Activated effector memory CD4-positive, alpha-beta T cell treated with anti-CD3 and anti-CD28 coated beads, Interleukin-2, amount 50 U/mL, for 16 hours (primary cell): ENCODE results near the gene CIAO3.

ENCODE experiments used
- DNase-seq: peaks from one replicate; pipeline ENCODE4 v3.0.0-alpha.2; 2020

CIAO3 gene

GRCh38 chr16:687499-687898 lies 53.3 kb downstream of the CIAO3 start:
- no peak for DNase-seq

- DNase-seq, result no peak
Measured at GRCh38 chr16:686459-687260, 54.1 kb downstream of the CIAO3 start.

DNA sequence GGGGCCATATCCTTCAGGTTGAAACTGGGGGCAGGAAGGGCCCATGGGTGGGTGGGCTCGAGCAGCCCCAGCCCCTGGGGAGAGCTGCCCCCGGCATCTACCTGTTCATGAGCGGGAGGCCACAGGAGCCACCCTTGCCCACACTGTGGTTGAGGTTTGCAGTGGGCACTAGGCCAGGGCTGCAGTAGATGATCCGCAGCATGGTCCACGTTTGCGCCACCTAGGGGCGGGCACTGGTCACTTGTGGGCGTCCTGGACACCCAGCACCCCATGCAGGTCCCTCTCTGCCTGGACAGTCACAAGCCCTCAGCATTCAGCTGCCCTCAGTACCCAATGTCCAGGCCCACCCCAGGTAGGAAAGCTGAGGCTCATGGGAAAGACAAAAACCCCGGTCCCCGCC lies 54.8 kb downstream of the CIAO3 start:
- no peak for DNase-seq

DNA sequence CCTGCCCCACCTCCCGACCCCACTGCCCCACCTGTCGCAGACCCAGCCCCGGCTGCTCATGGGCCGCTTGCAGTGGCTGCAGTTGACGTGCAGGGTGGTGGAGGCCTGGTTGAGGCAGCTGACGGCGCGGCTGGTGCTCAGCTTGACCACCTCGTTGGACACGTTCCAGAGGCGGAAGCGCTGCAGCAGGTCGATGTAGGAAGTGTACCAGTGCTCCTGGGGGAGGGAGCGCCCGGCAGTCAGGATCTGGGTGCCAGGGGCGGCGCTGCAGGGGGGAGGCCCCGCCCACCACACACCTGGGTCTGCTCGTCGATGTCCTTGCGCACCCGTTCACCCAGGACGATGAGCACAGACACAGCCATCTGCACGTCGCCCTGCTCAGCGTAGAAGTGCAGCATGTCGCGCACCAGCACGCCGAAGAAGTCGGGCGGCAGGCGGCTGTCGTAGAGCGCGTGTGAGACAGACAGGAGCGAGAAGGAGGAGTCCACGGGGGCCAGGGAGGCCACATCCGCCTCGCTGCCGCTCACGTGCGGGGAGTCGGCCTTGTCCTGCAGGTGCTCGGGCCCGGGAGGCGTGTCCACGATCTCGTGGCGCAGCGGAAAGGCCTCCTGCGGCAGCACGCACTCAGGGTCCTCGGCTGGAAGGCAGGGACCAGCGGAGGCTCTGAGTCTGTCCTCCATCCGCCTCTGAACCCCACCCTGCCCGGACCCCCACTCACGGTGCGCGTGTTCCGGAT lies 55.7 kb downstream of the CIAO3 start:
- DNase-seq, result no peak

DNA sequence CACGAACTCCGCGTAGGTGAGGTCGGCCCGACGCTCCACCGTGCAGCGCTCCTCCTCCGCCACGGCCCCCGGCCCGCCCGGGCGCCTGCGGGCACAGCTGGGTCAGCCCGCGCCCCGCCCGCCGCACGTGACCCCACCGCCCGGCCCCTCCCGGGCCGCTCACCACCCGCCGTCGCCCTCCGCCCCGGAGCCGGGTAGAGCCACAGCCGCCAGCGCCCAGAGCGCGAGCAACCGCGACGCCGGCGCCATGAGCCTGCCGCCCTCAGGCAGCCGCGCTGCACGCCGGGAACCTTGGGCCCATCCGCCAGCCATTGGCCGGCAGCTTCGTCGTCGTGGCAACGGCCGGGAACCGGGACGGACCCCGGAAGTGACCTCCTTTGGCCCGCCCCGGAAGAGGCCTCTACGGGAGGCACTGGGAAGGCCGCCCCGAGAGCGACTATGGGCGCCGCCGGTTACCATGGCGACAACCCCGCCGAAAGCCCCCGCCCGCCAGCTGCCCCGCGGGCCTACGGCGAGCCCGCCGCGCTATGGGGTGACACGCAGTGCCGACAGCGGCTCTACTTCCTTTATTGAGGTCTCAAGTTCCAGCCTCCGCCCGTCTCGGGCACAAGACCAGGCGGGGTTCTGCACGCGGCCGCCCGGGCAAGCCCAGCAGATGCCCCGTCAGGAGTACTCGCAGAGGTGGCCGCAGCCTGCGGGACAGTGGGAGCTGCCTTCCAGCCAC lies 56.6 kb downstream of the CIAO3 start, which contains the start of gene JMJD8:
JMJD8 (minus strand) TSS at position 264 of the 724 bp plus-strand sequence; CDS start at position 249, 15 bp downstream.
- peak; percentile 99 for DNase-seq

GRCh38 chr16:683396-684070 lies 57.3 kb downstream of the CIAO3 start:
- DNase-seq, result no peak

DNA sequence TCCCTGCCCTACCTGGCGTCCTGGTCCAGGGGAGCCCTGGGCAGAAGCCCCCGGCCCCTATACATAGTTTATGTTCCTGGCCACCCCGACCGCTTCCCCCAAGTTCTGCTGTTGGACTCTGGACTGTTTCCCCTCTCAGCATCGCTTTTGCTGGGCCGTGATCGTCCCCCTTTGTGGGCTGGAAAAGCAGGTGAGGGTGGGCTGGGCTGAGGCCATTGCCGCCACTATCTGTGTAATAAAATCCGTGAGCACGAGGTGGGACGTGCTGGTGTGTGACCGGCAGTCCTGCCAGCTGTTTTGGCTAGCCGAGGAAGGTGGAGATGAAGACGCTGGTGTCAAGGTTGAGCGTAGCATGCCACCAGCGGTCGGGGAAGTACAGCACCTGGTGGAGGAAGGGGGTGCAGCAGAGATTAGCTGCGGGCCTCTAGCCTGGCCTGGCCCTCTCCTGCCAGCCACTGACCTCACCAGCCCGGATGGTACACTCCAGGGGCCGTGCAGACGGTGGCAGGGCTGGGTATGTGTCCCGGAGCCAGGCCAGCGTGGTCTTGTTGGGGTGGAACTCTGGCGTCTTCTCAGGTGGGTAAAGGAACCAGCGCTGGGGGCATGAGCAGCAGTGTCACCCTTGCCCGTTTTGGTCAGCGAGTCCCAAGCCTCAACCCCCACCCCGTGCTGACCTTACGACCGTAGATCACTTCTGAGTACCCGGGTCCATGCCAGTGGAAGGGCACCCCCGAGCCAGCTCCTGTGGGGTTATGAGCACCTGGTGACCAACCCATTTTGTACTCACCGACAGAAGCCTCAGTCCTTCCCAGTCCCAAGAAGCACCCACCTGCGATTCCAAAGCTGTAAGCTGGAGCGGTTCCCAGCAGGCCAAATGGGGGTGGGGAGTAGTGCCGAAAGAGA lies 58.1 kb downstream of the CIAO3 start:
- DNase-seq, result no peak

DNA sequence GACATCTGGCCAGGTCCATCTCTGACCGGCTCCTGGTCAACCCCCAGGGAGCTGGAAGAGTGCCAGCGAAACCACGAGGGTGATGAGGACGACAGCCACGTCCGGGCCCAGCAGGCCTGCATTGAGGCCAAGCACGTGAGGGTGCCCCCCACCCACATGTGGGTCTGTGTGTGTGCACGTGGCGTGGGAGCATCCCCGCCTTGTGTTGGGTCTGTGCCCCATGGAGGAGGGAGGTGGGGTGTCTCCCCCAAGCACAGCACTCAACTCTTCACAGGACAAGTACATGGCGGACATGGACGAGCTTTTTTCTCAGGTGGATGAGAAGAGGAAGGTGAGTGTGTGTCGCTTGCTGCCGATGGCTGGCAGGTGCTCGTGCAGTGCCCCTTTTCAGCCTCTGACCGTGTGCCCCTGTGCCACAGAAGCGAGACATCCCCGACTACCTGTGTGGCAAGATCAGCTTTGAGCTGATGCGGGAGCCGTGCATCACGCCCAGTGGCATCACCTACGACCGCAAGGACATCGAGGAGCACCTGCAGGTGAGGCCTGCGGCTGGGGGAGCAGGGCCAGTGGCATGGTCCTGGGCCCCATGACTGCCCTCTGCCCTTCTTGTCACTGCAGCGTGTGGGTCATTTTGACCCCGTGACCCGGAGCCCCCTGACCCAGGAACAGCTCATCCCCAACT lies 58.9 kb downstream of the CIAO3 start:
- no peak for DNase-seq

- peak; percentile 70 for DNase-seq
Measured at GRCh38 chr16:680967-681745, 59.6 kb downstream of the CIAO3 start.

GRCh38 chr16:680625-680945 lies 60.2 kb downstream of the CIAO3 start:
- DNase-seq, result no peak

- DNase-seq, result peak; percentile 95
Measured at GRCh38 chr16:679814-680624, 60.8 kb downstream of the CIAO3 start, which contains the start of gene STUB1. Gene STUB1 (plus strand): TSS chr16:680410. CDS start chr16:680526, 116 bp downstream.
